ENCODE data around the gene BEND5.

Gene BEND5, protein sequence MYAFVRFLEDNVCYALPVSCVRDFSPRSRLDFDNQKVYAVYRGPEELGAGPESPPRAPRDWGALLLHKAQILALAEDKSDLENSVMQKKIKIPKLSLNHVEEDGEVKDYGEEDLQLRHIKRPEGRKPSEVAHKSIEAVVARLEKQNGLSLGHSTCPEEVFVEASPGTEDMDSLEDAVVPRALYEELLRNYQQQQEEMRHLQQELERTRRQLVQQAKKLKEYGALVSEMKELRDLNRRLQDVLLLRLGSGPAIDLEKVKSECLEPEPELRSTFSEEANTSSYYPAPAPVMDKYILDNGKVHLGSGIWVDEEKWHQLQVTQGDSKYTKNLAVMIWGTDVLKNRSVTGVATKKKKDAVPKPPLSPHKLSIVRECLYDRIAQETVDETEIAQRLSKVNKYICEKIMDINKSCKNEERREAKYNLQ

DNA sequence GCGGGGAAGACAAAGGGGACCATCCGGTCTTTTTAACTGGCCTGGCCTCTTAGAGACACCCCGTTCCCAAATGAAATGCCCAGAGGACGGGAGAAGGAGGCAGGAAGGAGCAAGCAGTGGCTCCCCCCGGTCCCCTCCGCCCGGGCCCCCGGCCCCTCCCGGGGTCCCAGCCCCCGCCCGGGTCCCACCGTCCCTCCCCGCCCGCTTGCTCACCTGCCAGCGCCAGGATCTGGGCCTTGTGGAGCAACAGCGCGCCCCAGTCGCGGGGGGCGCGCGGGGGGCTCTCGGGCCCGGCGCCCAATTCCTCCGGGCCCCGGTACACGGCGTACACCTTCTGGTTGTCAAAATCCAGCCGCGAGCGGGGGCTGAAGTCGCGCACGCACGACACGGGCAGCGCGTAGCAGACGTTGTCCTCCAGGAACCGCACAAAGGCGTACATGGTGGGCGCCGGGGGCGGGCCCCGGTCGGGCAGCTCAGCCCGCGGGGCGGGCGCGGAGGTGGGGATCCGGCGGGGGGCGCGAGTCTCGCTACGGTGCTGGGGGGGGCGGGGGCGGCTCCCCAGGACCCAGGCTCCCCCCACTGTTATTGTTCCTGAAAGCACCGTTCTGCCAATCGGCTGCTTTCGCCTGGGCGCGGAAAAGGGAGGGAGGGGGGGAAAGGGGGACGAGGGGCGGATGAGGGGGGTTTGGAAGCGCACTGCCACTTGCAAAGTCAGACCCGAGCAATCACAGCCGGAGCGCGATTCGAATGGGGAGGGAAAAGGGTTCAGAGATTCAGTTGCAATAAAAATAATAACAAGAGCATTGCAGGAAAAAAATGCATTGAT is at the start of gene BEND5:
TSS of gene BEND5 (minus strand) at position 499 of the 826 bp plus-strand sequence. CDS start at position 439, 60 bp downstream.
- DNase-seq (ENCODE audit: low spot score): no peak

DNA sequence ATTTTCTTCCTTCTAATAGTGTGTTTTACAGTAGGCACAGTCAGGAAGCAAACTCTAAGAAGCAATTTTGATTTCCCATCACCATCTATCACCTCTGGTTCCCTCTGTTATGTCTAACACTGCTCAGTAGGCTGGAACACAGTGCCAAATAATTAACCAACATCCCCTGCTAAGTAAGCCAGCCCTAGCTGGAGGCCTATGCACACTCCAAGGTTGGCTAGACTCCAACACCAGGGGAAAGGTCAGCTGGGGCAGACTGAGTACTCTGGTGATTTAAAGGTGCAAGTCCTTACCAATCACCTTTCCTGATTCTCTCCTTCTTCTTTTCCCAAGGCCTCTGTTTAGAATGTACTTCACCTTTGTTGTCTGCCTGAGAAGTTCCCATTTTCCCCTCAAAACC is 46.5 kb upstream of the BEND5 start:
- no peak for DNase-seq (ENCODE audit: low spot score)

DNA sequence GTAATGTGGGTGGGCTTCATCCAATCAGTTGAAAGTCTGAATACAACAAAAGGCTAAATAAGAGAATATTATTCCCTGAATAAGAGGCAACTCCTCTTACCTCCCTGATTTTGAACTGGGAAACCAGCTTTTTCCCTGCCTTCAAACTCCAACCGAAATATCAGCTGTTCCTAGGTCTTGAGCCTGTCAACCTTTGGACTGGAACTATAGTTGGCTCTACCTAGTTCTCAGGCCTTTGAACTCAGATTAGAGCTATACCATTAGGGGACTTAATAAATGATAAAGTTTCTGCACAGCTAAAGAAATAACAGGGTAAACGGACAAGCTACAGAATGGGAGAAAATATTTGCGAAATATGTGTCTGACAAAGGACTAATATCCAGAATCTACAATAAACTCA is 43.8 kb upstream of the BEND5 start:
- no peak for DNase-seq (ENCODE audit: low spot score)

DNA sequence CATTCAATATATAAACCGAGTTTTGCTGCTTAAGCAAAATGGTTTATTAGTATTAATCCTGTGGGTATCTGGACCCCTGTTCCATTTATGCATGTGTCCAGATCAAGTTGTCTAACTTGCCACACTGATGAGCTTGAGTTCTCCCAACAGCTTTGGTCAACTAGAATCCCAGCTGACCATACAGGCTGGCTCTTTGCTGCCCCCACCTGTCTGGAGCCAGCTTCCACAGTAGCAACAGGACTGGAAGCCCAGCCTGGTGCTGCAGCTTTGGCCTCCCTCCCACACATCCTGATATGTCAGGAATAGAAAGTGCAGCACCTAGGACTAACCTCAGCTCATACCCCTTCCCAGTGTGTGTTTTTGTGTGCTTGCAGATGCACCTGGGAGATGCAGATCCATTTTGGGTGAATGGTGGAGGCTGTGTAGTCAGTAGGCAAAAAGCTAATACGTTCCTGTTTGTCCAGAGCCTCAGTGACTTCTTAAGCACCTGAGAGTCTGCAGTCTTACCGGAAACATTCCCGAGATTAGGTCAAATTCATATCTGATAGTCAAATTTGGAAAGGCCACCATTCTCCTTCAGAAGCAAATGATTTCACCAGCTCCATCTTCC is 40.9 kb upstream of the BEND5 start:
- DNase-seq (ENCODE audit: low spot score): peak; percentile 4

DNA sequence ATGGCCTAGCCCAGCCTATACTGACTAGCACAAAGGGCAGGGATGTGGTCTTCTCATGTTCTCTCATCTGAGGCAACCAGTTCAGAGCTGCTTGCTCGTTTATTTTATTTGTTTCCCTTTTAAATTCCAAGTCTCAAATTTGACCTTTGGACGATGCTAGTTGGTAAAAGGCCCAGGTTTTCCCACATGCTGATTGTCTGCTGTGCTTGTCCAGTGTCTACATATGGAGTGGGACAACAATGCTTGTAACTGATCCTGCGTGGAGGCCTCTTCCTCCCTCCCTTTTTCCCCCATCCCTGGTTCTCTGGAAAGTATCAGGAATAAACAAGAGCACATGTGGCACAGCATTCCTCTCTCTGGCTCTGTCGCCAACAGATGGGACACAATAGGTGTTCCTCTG is 34.0 kb upstream of the BEND5 start:
- no peak for DNase-seq (ENCODE audit: low spot score)

DNA sequence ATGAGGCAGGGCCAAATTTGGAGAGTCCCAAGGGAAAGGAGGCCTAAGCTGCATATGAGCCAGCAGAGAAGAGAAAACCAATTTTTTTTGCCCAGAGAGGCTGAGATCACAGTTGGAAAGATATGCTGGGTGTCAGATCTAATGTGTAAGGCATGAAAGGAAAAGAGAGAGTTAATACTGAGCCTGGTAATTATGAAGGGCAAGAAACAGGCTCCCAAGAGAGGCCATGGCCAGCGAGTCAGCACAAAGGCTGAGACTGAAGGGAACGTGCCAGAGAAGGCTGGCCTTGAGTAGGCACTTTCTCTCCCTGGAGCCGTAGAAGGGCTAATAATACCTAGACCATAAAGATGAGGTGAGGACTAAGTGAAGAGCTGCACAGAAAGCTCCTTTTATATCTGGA is 31.8 kb upstream of the BEND5 start:
- no peak for DNase-seq (ENCODE audit: low spot score)

DNA sequence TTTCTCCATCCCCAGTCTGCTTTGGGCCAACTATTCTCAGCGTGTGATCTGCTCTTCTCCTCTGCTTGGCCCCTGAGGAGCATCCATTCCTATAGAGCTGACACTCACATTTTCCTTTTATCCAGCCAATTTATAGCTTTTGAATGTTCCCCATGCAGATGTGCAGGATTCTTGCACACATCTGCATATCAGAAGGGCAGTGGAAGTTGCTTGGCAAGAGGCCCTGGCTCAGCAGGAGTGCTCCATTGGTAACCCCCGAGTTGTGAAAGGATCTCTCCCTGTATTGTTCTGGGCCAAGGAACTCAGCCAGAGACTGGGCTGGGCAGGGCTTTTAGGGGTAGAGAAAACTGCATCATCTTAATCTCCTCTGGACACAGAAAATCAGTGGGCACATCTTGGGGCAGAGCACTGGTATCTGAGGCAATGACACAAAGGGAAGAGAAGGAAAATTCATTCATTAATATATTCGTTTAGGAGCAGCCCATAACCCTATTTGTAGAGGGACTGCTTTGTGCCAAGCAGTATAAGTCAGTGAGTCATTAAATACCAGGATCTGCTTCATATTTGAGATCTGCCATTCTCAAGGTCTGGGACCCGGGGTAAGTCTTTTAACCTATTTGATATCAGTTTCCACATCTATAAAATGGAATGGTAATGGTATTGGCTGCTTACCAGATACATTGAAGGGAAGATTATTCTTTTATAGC is 31.0 kb upstream of the BEND5 start:
- no peak for DNase-seq (ENCODE audit: low spot score)

DNA sequence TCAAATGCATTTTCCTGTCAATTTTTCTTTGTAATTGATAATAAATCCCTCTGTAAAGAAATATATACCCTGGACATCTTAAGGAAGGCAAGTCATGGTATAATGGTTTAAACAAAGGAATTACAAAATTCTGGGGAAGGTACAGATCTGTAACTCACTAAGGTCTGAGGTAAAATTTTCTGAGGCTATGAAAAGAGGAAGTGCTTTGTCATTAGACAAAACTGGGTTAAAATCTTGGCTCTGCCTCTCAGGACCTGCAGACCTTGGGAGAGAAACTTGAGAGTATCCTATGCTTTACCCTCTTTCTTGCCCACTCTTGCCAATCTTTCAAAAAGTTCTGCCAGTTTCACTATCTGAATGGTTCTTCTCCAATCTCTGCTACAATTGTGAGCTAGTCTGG is 26.8 kb upstream of the BEND5 start:
- DNase-seq (ENCODE audit: low spot score): no peak

DNA sequence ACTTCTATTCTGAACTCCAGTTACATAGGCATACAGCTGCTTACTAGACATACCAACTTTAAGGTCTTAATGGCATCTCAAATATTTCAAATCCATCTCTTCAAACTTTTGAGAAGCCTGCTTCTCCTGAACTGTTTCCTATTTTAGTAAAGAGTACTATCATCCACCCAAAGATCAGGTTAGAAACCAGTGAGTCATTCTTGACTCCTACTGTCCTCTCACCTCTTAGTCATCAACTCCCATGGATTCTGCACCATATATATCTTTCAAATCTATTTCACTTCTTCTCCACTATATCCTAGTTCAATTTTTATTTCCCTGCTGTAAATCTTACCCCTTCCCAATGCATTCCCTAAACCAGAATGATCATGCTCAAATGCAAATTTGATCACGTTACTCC is 18.1 kb upstream of the BEND5 start:
- no peak for DNase-seq (ENCODE audit: low spot score)

DNA sequence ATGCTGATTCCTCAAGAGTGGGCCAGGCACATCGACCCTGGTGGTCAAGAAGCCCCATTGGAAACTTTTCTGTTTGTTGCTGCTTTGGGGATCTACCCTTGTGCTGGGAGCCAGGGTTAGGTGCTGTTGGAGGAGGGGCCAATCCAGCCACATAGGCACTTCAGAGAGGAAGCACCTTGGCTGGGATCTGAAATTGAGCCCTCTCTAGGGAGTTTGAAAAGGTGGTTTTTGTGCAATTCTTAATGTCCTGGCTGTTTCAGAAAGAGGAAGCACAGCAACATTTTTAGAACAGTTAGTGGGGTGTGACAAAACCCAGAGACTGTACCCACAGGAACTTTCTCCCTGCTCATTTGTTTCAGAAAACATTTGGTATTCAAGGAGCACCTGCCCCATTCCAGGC is 17.2 kb upstream of the BEND5 start:
- DNase-seq (ENCODE audit: low spot score): no peak

DNA sequence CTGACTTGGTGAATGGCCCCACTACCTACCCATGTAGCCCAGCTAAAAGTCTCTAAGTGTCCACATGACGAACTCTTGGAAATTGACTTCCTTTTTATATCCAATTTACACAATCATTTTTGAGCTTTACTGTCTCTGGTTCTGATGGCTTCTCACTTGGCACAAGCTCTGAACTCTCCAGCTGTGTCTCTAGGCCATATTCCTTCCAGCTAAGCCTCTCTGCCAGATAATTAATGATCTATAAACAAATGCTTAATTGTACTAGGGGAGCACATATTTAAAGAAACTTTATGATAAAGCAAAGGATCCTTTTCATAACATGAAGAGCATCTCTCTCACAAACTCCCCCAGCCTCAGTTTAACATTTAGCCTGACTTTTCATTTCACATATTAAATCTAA is 16.3 kb upstream of the BEND5 start:
- DNase-seq (ENCODE audit: low spot score): no peak

DNA sequence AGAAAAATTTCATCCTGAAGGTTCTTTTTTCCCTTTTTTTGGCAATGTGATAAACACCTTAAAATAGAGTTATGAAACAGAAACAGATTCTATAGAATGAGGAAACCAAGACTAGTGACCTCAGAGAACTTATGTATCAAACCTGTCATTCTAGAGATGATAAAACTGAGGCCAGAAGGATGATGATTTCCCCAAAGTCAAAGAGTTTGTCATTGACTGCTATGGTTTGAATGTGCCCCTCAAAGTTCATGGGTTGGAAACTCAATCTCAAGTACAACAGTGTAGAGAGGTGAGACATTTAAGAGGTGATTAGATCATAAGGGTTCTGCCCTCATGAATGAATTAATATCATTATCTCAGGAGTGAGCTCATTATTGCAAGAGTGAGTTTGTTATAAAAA is 13.7 kb upstream of the BEND5 start:
- DNase-seq (ENCODE audit: low spot score): no peak

DNA sequence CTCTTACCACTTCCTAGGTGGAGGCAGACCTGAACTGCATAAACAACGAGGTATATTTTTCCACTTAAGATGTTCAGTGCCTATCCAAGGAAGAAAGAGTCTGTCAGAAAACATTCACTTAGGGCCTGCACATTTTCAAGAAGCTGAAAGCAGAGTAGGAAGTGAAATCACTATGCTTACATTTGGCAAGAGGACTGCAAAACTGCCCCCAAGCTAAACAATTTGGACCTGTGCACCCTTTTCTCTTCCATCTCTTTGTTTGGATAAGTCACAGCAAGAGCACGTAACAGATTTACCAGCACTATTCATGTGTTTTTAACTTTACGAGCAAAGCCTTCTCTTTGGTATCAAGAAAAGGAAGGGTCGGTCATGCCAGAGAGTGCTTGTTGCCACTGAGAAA is 13.2 kb upstream of the BEND5 start:
- no peak for DNase-seq (ENCODE audit: low spot score)

DNA sequence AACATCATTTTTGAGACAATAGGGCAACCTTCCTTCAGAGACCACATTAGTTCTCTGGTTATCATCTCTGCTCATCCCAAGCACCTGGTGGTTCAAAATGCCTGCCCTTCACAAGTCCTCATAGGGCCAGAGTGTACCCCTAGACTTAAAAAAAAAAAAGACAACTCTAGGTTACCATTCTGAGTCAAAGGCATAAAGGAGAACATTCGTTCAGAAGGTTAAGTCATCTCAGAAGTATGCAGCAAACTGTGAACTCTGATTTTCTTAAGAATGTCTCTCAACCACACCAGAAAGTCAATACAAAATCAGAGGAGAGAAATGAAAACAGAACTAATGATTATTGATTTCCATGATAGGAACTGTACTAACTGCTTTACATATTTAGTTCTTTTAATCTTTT is 9.2 kb upstream of the BEND5 start:
- DNase-seq (ENCODE audit: low spot score): no peak

DNA sequence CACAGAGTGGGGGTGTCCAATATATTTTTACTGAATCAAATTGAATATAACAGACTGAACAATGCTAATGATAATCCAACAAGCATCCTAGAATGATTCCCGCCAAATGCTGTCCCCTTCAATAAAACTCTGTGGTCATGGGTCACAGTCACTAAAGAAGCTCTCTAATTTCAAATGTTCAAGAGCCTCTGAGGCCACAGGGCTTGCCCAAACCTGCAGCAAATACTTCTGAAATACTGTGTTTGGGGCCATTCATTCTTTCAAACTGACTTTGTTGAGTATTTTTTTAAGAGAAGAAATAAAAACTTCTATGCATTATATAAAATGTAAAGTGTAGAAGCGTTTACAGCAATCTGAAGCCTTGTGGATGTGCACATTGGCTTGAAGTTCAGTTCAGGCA is 7.6 kb upstream of the BEND5 start:
- DNase-seq (ENCODE audit: low spot score): no peak

DNA sequence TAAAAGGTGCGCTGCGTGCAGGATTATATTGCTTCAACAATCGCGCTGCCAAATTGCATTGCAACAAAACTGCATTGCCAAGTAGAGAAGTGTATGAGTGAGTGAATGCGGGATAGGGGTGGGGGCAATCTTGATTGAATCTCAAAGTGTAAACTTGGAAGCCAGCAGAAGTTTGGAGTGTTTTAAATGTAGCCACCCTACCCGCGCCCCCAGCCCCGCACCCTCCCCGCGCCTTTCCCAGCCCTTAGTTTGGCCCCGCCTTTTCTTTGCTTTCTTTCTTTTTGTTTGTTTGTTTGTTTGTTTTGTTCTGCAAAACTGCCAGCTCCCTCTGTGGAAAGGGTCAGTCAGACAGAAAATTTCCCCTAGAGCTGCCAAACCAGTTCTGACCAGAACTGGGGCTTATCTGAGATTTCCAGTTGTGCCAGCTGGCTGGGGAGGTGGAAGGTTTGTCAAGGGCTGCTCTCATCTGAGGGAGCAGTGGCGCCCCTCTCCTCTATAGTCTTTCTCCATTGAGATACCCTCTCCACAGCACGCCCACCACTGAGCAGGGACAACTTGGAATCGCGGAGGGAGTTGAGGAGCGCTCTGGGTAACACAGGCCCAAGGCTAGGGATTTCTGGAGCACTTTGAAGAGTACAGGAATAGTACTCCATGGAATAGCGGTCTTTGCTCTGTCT is 666 bp upstream of the BEND5 start:
- DNase-seq (ENCODE audit: low spot score): no peak

DNA sequence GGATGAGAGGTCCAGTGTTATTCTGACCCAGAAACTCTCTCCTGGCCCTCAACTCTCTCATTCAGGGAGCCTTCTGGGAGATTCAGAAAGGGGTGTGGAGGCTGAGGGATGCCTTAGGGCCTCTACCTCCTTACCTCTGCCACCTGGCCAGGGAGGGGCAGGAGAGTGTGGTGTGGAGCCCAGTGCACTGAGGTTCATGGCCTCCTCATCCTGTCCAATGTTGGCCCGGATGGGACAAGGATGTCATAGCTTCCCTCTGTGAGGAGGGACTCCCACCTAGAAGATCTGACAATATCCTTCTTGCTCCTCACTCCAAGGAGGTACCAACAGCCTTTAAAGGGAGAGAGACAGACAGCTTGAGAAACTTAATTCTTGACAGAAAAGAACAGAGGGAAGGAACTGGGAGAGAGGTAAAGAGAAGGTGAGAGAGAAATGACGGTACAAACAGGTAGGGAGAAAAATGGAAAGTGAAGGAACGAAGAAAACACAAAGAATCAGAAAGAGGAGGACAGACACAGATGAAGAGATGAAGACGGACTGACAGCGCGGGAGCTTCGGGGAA is 779 bp downstream of the BEND5 start:
- no peak for DNase-seq (ENCODE audit: low spot score)

DNA sequence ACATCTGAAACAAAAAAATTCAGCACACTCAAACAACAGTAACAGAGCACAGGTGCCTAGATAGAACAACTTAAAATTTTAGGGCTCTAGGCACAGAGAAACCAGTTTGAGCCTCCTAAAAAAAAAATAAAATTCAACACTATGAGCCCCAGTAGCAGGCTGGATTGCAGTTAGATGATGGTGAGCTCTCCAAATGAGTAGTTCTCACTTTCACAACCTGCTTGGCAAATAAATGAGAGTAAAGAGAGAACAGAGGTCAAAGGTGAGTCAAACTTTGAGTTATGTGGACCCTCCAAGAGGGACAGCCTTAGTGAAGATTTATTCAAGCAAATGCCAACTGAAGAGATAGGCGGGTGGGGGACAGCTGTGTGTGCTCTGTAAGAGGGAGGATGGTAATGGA is 3.6 kb downstream of the BEND5 start:
- no peak for DNase-seq (ENCODE audit: low spot score)

DNA sequence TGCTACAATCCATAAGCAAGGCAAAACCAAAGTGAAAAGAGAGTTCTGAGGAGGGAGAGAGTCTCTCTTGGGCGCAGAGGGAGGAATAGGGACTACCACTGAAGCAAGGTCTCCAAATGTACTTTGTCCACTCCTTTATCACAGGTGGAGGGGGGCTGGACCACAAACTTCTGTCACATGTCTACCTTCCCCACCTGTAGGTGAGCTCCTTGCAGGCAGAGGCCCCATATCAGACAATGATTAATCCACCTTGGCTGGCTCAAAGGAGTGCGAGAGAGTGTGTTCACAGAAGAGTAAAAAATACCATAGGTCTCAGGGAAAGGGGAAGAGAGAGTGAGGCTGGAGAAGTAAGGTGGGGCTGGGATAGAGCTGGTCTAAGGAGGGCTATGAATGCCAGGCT is 4.5 kb downstream of the BEND5 start:
- DNase-seq (ENCODE audit: low spot score): no peak

DNA sequence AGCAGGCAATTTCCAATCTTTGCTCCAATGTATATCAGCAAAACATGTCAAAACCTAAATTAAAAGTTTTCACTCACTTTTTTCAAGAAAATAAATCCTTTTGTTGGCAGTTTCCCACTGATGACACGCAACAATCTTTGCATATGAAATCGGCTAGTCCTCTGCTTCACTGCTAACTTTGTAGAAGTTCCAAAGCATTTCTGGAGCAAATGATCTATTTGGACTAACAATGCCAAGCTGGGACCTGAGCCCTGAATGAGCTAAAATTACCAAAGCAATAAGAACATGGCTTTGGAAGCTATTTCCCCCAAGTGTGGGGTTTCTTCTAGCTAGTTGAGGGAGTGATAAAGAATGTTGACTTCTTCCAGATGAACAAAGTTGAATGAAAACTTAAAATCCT is 5.1 kb downstream of the BEND5 start:
- DNase-seq (ENCODE audit: low spot score): no peak

DNA sequence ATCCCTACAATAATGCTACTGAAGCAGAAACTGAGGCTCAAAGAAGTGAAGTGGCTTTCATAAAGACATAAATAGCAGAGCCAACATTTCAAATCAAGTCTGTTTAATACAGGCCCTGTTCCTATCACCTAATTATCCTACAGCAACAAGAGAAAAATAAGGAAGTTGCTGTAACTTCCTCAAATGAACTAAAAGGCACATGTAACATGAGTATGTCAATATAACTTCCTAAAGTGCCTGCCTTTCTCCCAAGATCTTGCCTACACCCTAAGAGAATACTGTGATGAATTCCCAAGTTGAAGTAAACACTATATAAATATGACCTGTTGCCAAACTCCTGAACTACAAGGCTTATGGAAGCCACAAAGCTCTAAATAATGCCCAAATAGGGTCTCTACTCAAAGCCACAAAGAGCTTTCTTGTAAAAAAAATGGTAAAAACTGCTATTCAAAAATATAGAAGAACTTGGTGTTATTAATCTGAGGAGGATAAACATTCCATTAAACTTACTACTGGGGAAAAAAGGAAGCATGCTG is 8.6 kb downstream of the BEND5 start:
- no peak for DNase-seq (ENCODE audit: low spot score)
